ENCODE data around the gene ZNF212.

ZNF212 gene

DNA sequence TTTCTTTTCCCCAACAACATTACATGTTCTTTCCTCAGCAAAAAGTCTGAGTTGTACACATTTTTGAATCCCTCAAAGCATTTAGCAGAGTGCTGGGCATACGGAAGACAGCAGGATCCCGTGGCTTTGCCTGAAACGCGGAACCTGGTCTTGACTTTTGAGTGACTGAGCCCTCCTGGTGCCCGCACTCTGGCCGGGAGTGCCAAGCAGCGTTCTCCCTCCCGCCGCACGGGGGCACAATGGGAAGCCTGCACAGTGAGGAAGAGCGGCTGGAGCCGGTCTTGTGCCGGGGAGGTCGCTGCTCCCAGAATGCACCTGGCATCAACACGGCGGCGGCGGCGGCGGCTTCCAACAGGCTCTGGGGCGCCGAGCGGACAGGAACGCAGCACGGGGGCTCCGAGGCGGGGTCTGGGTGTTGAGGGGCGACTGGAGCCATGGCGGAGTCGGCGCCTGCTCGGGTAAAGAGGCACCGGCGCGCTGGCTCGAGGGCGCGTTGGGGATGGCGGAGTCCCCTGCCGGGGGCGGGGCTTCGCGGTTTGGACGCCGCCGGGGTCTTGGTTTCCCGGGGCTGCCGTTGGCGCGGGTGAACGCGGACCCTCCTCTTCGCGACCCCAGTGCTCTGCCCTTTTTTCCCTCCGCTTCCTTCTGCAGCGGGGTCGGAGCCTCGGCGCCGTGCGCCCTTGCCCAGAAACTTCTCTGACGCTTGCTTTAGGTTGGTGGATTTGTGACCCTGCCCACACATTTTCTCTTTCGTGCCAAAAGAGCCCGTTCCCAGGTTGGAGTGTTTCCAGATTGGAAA, at the start of gene ZNF212:
Gene ZNF212, plus strand, starts transcription at position 307 of the 799 bp plus-strand sequence. Its CDS starts 128 bp downstream, at position 435.
- peak; percentile 89 for DNase-seq

GRCh38 chr7:149191851-149192250, 47.6 kb upstream of the ZNF212 start:
- DNase-seq = no peak

DNA sequence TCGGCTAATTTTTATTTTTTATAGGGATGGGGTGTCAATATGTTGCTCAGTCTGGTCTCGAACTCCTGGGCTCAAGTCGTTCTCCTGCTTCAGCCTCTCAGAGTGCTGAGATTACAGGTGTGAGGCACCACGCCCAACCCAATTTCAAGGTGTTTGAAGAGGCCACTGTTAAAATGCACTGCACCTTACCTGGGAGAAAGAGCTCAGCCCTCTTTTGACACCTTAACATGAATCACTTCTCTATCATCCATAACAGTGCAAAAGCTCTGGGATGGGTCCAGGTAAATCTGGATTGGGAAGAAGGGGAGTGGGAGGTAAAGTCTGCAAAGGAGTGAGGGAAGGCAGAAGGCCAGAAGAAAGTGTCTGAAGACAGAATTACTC, 44.7 kb upstream of the ZNF212 start:
- DNase-seq = no peak

DNA sequence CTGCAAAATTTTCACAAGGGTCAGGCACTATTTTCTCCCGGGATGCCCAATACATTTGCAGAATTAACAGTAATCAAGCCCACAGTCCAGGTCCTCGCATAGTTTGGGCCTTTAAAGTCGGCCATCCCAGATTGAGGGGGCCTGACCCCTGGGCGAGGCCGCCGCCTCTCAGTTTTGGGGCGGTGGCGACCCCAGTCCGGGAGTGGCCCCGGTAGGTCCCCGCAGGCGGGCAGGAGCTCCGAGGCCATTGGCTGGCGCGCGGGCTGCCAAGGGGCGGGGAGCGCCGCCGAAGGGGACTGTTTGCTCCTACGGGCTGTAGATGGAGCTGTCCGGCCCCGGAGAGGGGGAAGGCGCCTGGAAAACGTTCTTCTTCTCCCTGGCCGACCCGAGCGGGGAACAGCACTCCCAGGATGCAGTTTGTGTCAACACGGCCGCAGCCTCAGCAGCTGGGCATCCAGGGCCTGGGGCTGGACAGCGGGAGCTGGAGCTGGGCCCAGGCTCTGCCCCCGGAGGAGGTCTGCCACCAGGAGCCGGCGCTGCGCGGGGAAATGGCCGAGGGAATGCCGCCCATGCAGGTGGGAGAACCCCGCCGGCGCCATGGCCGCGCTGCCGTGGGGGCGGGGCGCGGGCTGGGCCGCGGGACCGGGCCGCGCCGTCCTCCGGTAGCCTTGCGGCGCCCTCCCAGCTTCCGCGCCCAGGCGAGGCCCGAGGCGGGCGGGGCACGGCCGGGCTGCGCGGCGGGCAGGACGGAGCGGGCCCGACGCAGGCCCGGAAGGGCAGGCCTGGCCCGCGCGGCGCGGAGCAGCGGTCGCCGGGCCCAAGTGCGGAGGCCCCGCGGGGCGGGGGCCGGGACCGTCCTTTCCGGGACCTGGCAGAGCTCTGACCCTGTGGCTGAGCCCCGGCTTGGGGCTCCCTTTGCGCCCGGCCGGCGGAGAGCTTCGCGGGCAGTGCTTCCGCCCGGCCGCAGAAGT, 44.0 kb upstream of the ZNF212 start, which contains the start of gene ZNF282:
Gene ZNF282, plus strand, starts transcription at position 367 of the 971 bp plus-strand sequence. Its CDS starts 44 bp downstream, at position 411.
- DNase-seq = peak; percentile 90

- peak; percentile 10 for DNase-seq
These were observed 43.2 kb upstream of the ZNF212 start for GRCh38 chr7:149196151-149196704.

GRCh38 chr7:149196705-149197171, 42.7 kb upstream of the ZNF212 start:
- peak; percentile 41 for DNase-seq

DNA sequence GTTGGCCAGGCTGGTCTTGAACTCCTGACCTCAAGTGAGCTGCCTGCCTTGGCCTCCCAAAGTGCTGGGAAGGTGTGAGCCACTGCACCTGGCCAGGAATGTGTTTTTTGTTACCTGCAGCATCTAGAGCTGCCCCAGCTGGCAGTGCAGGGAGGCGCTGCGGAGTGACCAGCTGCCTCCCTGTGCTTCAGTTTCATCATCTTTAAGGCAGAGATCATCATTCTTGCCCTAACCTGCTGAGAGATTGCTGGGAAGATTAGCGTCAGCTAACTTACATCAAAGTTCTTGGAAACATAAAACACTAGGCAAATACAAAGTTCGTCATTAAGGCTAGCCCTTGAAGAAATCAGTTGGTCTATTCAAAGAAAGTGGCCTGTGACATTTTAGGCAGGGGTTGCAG, 41.8 kb upstream of the ZNF212 start:
- DNase-seq = no peak

DNA sequence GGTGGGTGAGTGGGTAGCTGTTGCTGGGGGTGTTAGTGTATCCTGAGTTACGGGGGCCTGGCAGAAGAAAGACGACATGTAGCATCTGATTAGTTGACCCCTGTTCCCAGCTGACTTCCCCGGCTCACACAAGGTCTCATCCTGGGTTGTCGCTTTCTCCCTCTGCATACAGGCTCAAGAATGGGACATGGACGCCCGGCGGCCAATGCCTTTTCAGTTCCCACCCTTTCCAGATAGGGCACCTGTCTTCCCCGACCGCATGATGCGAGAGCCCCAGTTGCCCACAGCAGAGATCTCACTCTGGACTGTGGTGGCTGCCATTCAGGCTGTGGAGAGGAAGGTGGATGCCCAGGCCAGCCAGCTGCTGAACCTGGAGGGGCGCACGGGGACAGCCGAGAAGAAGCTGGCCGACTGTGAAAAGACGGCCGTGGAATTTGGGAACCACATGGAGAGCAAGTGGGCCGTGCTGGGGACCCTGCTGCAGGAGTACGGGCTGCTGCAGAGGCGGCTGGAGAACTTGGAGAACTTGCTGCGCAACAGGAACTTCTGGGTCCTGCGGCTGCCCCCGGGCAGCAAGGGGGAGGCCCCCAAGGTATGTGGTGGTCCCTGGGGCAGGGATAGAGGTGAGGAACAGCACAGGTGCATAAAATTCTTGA, 41.2 kb upstream of the ZNF212 start:
- no peak for DNase-seq

DNA sequence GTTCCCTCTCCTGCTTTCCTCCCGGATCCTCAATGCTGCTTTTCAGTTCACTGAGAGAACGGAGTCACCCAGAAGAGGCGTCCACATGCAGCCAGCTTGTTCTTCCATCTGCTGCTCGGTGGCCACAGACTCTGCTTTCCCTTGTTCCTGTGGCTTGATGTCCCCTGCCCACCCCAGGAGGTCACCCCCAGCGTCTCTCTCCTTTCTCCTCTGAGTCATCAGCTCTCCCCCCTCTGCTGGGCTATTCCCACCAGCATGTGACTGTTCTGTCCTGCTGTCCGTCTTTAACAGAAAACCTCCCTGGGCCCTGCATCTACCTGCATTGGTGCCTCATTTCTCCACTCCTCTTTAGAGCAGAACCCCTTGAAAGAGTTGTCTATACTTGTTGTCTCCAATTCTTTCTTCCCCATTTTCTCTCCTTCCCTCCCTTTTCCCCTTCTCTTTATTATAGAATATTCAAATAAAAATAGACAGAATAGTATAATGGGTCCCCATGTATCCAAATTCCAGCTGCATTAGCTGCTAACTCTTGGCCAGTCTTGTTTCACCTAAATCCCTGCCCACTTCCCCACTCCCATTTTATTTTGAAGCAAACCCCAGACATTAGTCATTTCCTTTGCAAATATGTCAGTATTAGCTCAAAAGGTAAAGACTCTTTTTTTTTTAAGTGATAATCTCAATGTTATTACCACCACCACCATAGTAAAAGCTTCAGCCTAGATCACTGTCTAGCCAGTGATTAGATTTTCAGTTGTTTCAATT, 40.0 kb upstream of the ZNF212 start:
- DNase-seq = peak; percentile 40

GRCh38 chr7:149202831-149203231, 36.6 kb upstream of the ZNF212 start:
- peak; percentile 11 for DNase-seq

DNA sequence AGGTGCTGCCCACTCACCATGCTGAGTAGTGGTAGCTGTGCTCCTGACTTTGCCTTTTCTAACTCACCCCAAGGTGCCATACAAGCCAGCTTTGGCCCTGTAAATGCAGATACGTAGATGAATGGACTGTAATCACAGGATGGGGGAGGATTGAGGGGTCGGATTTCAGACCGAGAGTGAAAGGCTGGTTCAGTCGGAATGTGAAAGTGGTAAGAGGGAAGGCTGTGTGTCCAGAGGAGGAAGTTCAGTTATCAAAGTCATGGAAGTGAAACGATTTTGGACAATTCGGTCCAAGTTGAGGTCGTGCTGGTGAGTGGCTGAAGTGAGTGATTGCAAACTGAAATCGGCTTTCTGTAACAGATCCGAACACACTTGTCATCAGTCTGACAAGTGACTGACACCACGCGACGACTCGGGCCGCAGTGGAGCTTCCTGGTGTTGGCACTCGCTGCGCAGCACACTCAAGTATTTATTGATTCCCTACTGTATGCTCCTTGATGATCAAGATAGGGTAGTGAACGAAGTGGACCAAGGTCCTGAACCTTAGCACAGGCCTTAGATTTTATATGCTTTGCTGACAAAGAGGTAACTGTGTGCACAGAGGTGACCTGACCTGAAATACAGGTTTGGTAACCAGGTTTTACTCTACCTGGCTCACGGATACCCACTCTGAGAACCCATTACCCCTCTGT, 33.6 kb upstream of the ZNF212 start:
- no peak for DNase-seq

- no peak for DNase-seq
These were observed 32.0 kb upstream of the ZNF212 start for GRCh38 chr7:149207324-149208035.

- DNase-seq = peak; percentile 80
These were observed 29.8 kb upstream of the ZNF212 start for GRCh38 chr7:149209518-149210269.

DNA sequence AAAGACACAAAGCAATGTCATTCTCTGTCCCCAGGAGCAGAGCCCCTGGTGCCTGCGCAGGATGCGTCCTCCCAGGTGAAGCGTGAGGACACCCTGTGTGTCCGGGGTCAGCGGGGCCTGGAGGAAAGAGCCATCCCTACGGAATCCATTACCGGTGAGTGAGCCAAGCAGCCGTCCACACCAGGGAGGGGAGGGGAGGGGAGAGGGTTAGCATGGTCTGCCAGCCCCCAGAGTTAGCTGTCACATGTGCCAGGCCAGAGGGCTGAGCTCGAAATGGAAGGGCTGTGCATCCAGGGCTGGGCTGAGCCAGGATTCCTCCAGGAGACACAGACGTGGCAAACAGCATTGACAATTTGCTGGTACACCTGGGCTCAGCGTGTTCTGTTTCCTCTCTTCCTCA, 28.9 kb upstream of the ZNF212 start:
- DNase-seq = no peak

DNA sequence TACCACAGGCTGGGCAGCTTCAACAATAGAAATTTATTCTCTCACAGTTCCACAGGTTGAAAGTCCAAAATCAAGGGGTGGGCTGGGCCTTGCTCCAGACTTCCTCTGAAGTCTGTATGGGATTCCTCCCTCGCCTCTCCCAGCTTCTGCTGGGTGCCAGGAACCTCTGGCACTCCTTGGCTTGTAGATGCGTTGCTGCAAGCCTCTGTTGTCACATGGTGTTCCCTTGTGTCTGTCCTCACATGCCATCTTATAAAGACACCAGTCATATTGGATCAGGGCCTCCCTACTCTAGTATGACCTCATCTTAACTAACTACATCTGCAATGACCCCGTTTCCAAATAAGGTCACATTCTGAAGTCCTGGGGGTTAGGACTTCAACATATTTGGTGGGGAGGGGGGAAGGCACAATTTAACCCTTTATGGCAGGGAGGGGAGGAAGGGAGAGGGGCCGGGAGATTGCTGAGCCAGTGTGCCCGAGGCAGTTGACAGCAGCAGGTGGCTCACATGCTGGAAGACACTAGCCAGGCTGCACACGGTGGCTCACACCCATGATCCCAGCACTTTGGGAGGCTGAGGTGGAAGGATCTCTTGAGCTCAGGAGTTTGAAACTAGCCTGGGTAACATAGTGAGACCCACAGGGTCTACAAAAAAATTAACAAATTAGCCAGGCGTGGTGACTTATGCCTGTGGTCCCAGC, 25.3 kb upstream of the ZNF212 start:
- DNase-seq = no peak

GRCh38 chr7:149216402-149216801, 23.0 kb upstream of the ZNF212 start:
- no peak for DNase-seq

DNA sequence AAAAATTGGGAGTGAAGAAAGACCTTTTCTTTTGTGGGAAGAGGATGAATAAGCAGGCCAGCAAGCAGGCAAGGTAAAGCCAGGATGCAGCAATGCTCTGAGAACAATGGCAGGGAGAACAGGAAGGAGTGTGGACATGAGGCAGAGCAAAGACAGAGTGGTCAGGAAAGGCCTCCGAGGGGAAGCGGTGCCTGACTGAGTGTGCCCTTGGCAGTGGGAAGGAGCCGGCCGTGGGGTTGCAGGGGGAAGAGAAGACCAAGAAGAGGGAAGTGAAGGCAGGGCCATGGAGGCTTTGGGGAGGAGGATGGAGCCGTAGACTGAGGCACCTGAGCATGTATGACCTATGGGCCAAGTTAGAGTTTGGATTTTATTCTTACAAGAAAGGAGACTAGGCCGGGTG, 21.9 kb upstream of the ZNF212 start:
- DNase-seq = no peak

GRCh38 chr7:149218469-149219420, 20.7 kb upstream of the ZNF212 start:
- no peak for DNase-seq

Data from EL (cell line).